Measurements from ENCODE around the gene SLC2A10. TPM values are rescaled to one million over a fixed set of nuclear protein-coding genes. Genes with fewer than 3 reads are reported as not detected.

Gene SLC2A10
- polyA plus RNA-seq, 3 donors, result not detected

DNA sequence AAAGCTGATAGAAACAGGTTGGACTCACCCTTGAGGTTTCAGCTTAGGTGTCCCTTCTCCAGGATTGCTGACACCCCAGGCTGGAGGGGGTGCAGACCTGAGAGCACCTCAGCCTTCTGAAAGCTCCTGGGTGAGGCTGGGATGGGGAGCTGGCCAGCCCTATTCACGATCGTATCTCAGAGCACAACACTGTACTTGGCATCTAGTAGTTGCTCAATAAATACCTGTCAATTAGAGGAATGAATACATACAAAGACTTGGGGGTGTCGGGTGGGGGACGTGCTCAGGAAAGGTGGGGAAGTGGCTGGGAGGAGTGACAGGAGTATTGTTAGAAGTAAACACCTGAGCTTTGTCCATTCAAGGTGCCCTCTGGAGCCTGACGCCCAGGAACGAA is 61.7 kb downstream of the SLC2A10 start:
- Mint-ChIP-seq H3K27me3 (ENCODE audit: low read depth in 3 of 3) (peaks cover 10 to 17% (median 12%) of the 10 kb centered on the region in 3 donors), H3K9me3 (peaks cover 0 to 5% (median 3%) of the 10 kb centered on the region in 7 donors), H3K27ac (no peak overlapping the region), H3K4me1 (peaks cover 5% of the 10 kb centered on the region), H3K36me3 (no peaks in the 10 kb centered on the region), H3K4me3 (no peak overlapping the region)
- no peak overlapping the region for H3K4me3 ChIP-seq (replicated peaks in 1 of 3; ENCODE audit: low read depth in 2 of 3, low read length in 3 of 3)
- WGBS (ENCODE audit: insufficient coverage), result 77% methylated on average over 6 of the region's 6 CpGs
- no peak overlapping the region for H3K4me2 ChIP-seq (replicated peaks; ENCODE audit: extremely low read depth, low read length, poor library complexity, severe bottlenecking)
- no peaks in the 10 kb centered on the region for H3K4me1 ChIP-seq (ENCODE audit: control insufficient read depth in 1 of 2, insufficient read depth in 2 of 2, low read length in 2 of 2)
- no peak overlapping the region for H2AFZ ChIP-seq (ENCODE audit: insufficient read depth, low read depth, low read length, poor library complexity, severe bottlenecking)
- H3K79me2 ChIP-seq (ENCODE audit: insufficient read depth, low read length), result no peaks in the 10 kb centered on the region
- no peaks in the 10 kb centered on the region for H3K9me3 ChIP-seq (replicated peaks in 1 of 2; ENCODE audit: control insufficient read depth in 1 of 2, insufficient read depth in 1 of 2, low read length in 2 of 2)
- DNase-seq, result no peak
- no peaks in the 10 kb centered on the region for H4K20me1 ChIP-seq (ENCODE audit: insufficient read depth, low read length)
- intact Hi-C loops (cut with micrococcal nuclease), result no loop called here
- H3K27ac ChIP-seq (ENCODE audit: low read depth in 1 of 2, low read length in 2 of 2), result no peak overlapping the region
- TF ChIP-seq, protein P1, sequence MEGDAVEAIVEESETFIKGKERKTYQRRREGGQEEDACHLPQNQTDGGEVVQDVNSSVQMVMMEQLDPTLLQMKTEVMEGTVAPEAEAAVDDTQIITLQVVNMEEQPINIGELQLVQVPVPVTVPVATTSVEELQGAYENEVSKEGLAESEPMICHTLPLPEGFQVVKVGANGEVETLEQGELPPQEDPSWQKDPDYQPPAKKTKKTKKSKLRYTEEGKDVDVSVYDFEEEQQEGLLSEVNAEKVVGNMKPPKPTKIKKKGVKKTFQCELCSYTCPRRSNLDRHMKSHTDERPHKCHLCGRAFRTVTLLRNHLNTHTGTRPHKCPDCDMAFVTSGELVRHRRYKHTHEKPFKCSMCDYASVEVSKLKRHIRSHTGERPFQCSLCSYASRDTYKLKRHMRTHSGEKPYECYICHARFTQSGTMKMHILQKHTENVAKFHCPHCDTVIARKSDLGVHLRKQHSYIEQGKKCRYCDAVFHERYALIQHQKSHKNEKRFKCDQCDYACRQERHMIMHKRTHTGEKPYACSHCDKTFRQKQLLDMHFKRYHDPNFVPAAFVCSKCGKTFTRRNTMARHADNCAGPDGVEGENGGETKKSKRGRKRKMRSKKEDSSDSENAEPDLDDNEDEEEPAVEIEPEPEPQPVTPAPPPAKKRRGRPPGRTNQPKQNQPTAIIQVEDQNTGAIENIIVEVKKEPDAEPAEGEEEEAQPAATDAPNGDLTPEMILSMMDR (IDR thresholded peaks at IDR 0.05), result no peak
- H3K9ac ChIP-seq (ENCODE audit: insufficient read depth, low read length, poor library complexity, severe bottlenecking), result no peak overlapping the region
- H3K27me3 ChIP-seq (ENCODE audit: control insufficient read depth in 2 of 2, insufficient read depth in 2 of 2, low read length in 2 of 2), result peaks cover 0 to 4% of the 10 kb centered on the region in 2 donors
- no peaks in the 10 kb centered on the region for H3K36me3 ChIP-seq (replicated peaks in 1 of 2; ENCODE audit: control insufficient read depth in 1 of 2, insufficient read depth in 2 of 2, low read length in 2 of 2)

DNA sequence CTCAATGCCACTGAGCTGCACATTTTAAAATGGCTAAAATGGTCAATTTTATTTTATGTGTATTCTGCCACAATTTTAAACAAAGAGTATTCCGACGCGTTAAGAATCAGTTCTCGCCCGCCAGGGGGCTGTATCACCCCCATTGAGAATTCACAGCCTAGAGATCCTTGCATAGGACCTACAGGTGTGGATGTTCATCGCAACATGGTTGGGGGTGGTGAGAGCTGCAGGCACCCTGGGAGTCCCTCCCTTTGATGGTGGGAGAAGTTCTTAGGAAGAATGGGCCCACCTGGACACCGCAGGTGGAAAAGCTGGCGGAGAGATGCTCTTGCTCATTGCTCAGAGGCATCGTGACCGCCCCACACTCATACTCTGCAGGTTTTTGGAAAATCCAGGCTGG is 63.5 kb downstream of the SLC2A10 start:
- peaks cover 0 to 7% (median 3%) of the 10 kb centered on the region in 7 donors for H3K9me3 Mint-ChIP-seq
- TF ChIP-seq, protein P1 (IDR thresholded peaks at IDR 0.05), result no peak
- Histone ChIP-seq H3K9ac (ENCODE audit: insufficient read depth, low read length, poor library complexity, severe bottlenecking) (no peak overlapping the region), H4K20me1 (ENCODE audit: insufficient read depth, low read length) (no peaks in the 10 kb centered on the region), H3K9me3 (replicated peaks in 1 of 2; ENCODE audit: control insufficient read depth in 1 of 2, insufficient read depth in 1 of 2, low read length in 2 of 2) (no peaks in the 10 kb centered on the region), H2AFZ (ENCODE audit: insufficient read depth, low read depth, low read length, poor library complexity, severe bottlenecking) (no peak overlapping the region), H3K79me2 (ENCODE audit: insufficient read depth, low read length) (no peaks in the 10 kb centered on the region), H3K27me3 (ENCODE audit: control insufficient read depth in 2 of 2, insufficient read depth in 2 of 2, low read length in 2 of 2) (peaks cover 0 to 4% of the 10 kb centered on the region in 2 donors), H3K4me2 (replicated peaks; ENCODE audit: extremely low read depth, low read length, poor library complexity, severe bottlenecking) (no peak overlapping the region), H3K36me3 (replicated peaks in 1 of 2; ENCODE audit: control insufficient read depth in 1 of 2, insufficient read depth in 2 of 2, low read length in 2 of 2) (no peaks in the 10 kb centered on the region), H3K27ac (ENCODE audit: low read depth in 1 of 2, low read length in 2 of 2) (no peak overlapping the region), H3K4me3 (replicated peaks in 1 of 3; ENCODE audit: low read depth in 2 of 3, low read length in 3 of 3) (no peak overlapping the region), H3K4me1 (ENCODE audit: control insufficient read depth in 1 of 2, insufficient read depth in 2 of 2, low read length in 2 of 2) (no peaks in the 10 kb centered on the region)
- H3K27me3 Mint-ChIP-seq (ENCODE audit: low read depth in 3 of 3), result peaks cover 10 to 17% (median 15%) of the 10 kb centered on the region in 3 donors
- H3K4me1 Mint-ChIP-seq, result peaks cover 5% of the 10 kb centered on the region
- no peak overlapping the region for H3K27ac Mint-ChIP-seq
- 100% methylated on average over 1 of the region's 10 CpGs for WGBS (ENCODE audit: insufficient coverage)
- no peak overlapping the region for H3K4me3 Mint-ChIP-seq
- H3K36me3 Mint-ChIP-seq, result no peaks in the 10 kb centered on the region
- intact Hi-C loops (cut with micrococcal nuclease), result no loop called here
- DNase-seq, result no peak

Data from CD14-positive monocyte (primary cell).